Ammon's horn (tissue), 1 donor: ENCODE measurements around the gene THEM5.

Source experiments
- DNase-seq: peaks from one replicate; pipeline ENCODE4 v3.0.0-alpha.2; 2016; ENCODE audit warnings: low spot score

The THEM5 gene

DNA sequence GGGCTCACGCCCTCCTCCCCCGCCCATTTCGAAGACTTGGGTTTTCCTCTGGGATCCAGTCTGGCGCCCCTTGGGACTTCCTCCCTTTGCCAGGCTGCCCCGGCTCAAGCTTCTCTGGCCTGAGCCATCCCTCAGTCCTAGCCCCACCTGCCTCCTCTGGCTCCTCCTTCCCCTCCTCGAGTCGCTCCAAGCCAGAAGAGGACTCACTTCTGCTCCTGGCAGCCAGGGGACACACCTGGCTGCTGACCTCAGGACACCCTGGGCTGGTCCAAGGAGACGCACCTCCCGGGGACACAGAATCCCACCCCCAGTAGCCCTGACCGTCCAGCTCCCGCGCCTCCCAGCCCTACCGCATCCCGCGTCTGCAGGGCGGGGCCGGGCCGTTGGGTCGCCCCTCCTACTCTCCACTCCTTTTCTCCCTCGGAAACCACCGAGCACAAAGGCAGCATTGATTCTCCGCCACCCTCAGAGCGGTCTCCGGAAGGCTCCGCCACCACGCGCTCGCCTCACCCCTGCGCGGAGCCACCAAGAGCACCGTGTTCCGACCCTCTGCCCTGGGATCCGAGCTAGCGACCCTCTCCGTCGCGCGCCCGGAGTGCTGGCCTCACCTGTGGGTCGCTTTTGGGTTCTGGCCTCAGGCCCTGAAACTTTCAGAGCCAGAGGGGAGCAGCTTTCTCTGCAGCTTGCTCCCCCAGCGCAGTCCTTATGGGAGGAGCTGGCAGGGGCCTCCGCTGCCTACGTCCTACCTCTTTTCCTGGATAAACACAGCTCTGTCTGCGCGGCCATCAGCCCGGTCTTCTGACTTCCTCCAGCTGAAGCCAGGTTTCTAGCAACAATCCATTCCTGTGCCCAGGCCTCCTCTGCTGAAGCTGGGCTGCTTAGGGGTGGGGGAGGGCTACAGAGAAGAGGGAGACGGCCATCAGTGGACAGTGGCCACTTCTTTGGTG lies 13.8 kb downstream of the THEM5 start, which contains the start of gene C2CD4D:
Gene C2CD4D, minus strand, starts transcription at position 364 of the 947 bp plus-strand sequence. CDS start 831 bp downstream, outside the sequence.
- DNase-seq: peak; percentile 93

GRCh38 chr1:151839082-151839412 lies 14.5 kb downstream of the THEM5 start:
- DNase-seq: no peak

GRCh38 chr1:151838222-151839081 lies 15.1 kb downstream of the THEM5 start:
- DNase-seq: no peak

DNA sequence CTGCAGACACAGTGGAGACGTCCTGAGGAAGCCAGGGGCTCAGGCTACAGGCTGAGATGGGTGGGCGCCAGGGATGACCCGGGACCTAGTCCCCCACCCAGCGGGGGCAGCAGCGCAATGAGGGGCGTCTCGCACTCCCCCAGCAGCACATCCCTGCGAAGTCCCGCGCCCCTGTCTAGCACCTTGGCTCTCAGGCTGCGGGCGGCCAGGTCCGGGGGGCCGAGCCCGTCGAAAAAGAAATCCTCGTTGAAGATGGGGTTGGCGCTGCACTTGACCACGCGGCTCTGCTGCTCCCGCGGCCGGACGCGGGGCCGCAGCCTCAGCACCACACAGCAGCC lies 15.7 kb downstream of the THEM5 start:
- DNase-seq: no peak

DNA sequence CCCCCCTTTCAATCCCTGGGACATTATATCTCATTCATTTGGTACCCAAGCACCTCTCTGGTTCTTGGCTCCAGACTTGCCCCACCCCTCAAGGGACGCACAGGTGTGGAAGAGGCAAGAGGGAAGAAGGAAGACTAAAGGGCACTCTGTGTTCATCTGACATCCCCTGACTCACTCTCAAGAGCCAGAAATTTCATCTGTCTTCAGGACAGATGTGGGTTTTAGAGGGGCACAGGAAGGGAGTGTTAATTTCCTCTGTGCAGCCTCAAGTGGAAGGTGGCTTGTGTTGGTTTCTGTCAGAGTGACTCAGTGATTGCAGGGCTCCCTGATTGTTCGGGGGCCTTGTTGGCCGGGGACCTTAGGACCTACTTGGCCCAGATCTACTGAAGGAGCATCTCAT lies 16.3 kb downstream of the THEM5 start:
- DNase-seq: no peak

DNA sequence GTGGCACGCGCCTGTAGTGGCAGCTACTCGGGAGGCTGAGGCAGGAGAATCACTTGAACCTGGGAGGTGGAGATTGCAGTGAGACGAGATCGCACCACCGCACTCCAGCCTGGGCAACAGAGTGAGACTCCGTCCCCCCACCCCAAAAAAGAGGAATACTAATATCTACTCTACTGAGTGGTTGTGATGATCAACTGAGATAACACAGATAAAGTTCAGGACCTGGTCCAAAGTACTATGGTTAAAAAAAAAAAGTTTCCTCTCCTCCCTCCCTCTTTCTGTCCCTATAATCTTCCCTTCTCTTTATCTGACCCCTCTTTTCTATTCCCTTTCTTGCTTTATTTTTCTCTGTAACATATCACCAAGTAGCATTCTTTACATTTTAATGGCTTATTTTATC lies 17.9 kb downstream of the THEM5 start:
- no peak for DNase-seq

DNA sequence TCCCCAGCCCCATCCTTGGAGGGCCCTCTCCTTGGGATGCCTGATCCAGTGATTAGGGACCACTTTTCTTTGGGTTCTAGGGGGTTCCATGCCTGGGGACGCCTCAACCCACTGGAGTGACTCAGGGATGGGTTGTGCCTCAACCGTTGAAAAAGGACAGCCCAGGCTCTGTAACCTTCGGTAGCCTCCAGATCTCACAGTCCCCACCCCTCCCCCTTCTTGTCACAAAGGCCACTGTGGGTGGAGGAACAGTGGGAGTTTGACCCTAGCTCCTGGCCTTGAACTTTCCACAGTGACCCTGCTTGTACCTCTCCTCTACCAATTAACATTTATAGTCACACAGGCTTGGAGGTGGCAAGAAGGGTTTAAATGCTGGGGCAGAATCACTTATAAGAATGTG lies 19.3 kb downstream of the THEM5 start:
- DNase-seq: no peak

GRCh38 chr1:151833172-151833900 lies 20.2 kb downstream of the THEM5 start:
- DNase-seq: peak; percentile 30

GRCh38 chr1:151832318-151832980 lies 21.1 kb downstream of the THEM5 start:
- peak; percentile 71 for DNase-seq

GRCh38 chr1:151831605-151832004 lies 21.9 kb downstream of the THEM5 start, which contains the start of gene RORC:
Gene RORC, minus strand, starts transcription at chr1:151831802. Its CDS starts 38 bp downstream, at chr1:151831764.
- DNase-seq: no peak

- DNase-seq: no peak
These were observed 22.3 kb downstream of the THEM5 start for GRCh38 chr1:151831256-151831591.

- DNase-seq: no peak
These were observed 23.5 kb downstream of the THEM5 start for GRCh38 chr1:151830055-151830454.

GRCh38 chr1:151829352-151830046 lies 24.0 kb downstream of the THEM5 start:
- DNase-seq: no peak

- no peak for DNase-seq
These were observed 24.6 kb downstream of the THEM5 start for GRCh38 chr1:151828921-151829320.

GRCh38 chr1:151827853-151828252 lies 25.7 kb downstream of the THEM5 start:
- DNase-seq: no peak

DNA sequence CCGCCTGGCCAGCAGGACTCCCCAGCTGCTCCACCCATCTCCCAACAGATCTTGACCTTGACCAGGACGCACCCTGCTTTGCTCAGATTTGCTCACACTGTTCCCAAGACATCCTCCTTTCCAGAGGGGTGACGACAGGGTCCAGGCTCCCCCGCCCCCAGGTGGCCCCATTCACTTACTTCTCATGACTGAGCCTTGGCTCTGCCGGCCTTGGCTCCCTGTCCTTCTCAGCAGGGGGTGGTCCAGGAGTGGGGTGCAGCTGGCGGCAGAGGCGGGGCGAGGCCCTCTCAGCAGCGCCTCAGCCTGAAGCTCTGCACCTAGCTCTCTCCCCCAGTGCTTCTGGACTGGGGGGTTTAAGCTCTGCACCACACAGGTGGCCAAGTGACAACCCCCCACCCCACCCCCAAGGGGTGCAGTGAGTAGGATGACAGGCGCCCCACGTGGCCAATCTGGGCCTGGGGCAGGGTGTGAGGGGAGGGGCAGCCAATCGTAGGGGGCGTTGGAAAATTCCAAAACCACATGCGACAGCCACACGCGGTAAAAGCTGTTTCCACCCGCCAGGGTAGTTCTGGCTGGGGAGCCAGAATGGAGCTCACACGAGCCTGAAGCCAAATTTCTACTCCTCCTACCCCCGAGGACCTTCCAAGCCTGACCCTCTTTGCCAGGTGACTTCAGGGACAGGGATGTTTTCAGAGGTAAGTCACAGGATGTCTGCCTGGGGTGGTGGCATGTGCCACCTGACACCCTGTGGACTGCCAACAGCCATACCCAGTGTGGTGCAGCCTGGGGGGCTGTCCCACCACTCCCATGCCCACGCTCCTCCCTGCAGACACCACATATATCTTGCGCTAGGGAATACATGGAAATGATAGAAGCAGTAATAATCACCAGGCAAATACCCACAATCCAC lies 27.5 kb downstream of the THEM5 start:
- DNase-seq: no peak

DNA sequence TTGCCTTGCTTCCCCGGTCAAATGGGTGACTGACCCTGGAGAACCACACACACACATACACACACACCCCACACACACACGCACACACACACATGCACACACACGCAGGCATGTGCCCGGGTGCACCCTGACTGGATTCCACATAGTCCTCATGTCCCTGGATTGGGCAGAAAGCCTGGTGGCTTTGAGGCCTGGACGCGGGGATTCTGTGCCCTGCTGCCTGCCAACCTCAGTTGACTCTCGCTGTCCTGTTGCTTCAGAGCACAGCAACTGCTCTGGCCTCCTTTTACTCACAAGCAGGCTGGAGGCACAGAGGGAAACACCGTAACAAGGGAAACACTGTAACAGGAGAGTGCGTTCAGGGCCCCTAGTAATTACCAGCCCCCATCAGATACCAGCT lies 28.3 kb downstream of the THEM5 start:
- no peak for DNase-seq

DNA sequence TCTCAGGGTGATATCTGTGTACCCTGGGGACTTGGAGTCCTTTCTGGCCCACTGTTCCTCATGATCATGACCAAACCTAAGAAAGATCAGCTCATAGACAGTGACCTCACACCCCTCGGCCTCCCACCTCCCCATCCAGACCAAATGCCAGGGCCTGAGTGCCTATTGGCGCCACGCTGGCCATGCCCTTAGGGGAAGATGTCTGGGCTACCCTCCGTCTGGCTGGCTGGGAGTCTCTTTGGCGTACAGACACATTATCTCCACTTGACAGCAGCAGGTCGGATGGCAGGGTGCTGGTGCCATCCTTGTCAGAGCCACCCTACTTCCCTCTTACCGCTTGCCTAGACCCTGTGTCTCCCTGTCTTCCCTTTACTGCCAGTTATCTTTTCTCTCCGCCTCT lies 30.3 kb downstream of the THEM5 start:
- DNase-seq: no peak

- no peak for DNase-seq
These were observed 31.1 kb downstream of the THEM5 start for GRCh38 chr1:151822404-151822803.

DNA sequence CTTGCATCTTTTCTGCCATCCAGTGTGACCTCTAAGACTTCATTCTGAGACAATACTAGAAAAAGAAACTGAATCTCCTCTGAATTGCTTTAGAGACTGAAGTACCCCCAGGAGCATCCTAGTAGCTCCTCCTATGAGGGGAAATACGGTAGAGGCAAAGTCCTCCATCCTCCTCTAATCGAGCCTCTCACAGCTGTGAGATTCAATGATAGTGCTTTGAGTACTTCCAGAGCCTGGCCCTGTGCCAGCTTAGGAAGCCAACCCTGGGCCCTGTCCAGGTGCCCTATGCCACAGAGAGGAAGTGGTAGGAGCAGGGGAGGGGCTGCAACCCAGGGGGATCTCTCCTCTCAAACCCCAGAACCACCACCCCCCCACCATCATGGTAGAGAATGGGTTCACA lies 32.6 kb downstream of the THEM5 start:
- no peak for DNase-seq
